GM12864 (cell line): ENCODE measurements around the gene POLR3A.

Source experiments
- DNase-seq: peaks from one replicate; pipeline ENCODE4 v3.0.0-alpha.2; 2011; ENCODE audit warnings: low read depth
- H3K4me3 ChIP-seq: 2 replicates; pipeline ENCODE4 v1.5.1; 2011; ENCODE audit warnings: mild to moderate bottlenecking, low read depth, low read length, control low read depth
- TF ChIP-seq, protein P1 (sequence below): IDR thresholded peaks from 2 replicates; pipeline ENCODE4 v1.5.1; 2011; ENCODE audit warnings: low read depth, mild to moderate bottlenecking, moderate library complexity, low read length, control low read depth, inconsistent platforms; ENCODE audit errors: missing control alignments

POLR3A gene

DNA sequence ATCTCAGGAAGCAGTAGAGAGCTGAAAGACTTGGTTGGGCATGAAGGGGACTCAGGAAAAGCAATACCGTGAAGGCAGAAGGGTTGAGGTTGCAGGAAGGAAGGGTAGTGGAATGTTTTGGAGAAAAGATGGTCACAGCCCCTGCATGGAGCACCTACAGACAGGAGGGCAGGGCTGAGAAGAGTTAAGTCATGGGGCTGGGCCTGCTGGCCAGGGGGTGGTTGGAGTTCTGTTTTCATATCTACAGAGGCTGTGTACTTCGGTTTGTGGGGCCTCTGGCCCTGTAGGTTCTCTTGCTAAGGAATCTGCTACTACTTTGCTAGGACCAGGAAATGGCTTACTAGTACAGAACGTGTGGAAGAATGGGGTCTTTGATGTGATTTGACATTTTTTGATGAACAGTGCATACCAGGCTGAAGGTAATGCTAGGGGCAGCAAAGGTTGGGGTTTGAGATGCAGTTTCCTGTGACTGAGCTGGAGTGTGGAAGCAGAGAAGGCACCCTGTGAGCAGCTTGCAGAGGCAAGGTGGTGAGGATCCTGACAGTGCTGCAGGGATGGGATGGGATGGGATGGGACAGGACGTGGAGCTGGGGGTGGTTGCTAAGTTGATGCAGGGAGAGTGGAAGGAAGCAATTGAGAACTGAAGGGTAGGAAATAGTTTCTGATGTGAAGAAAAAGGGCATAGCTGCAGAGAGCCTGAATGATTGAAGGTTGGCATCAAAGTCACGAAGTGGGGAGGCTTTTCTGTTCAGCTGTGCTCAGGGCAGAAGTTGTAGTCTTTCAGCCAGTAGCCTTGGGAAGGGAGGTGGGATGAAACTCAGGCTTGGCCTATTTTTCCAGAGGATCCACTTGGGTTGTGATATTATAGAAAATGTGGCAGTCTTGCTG lies 12.1 kb upstream of the POLR3A start:
- H3K4me3 ChIP-seq = no peak overlapping the region
- TF ChIP-seq, protein P1, sequence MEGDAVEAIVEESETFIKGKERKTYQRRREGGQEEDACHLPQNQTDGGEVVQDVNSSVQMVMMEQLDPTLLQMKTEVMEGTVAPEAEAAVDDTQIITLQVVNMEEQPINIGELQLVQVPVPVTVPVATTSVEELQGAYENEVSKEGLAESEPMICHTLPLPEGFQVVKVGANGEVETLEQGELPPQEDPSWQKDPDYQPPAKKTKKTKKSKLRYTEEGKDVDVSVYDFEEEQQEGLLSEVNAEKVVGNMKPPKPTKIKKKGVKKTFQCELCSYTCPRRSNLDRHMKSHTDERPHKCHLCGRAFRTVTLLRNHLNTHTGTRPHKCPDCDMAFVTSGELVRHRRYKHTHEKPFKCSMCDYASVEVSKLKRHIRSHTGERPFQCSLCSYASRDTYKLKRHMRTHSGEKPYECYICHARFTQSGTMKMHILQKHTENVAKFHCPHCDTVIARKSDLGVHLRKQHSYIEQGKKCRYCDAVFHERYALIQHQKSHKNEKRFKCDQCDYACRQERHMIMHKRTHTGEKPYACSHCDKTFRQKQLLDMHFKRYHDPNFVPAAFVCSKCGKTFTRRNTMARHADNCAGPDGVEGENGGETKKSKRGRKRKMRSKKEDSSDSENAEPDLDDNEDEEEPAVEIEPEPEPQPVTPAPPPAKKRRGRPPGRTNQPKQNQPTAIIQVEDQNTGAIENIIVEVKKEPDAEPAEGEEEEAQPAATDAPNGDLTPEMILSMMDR = no peak
- no peak for DNase-seq

GRCh38 chr10:78039743-78040142 lies 10.4 kb upstream of the POLR3A start:
- no peak for DNase-seq
- no peak overlapping the region for H3K4me3 ChIP-seq
- TF ChIP-seq, protein P1 = no peak

DNA sequence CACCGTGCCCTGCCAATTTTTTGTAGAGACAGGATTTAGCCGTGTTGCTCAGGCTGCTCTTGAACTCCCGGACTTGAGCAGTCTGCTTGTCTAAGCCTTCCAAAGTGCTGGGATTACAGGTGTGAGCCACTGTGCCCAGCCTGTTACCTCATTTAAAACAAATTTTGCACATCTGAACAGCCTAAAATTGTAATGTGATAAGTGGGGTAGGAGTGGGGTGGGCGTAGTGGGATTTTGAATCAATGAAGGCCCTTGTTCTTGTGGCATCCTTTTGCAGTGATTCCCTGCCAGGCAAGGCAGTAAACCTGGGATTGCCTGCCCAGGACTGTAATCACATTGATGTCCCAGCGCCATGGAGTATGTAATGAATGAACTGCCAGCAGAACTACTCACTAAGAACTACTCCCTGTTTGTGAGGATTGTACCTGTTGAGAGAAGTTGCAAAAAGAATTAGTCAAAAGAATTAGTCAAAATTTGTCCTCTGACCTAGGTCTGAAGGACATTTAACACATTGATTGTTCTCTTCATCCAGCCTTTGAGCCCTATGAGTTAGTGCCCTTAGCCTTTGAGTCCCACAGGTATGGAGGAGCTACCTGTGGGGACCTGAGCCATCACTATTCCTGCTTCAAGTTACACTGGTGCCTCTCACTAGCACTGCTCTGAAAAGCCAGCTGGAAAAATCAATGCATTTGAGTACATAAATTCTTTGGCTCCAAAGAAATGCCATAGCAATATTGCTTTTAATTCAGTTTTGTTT lies 9.7 kb upstream of the POLR3A start:
- no peak for DNase-seq
- TF ChIP-seq, protein P1 = no peak
- no peak overlapping the region for H3K4me3 ChIP-seq

- TF ChIP-seq, protein P1 = no peak
- no peak for DNase-seq
- no peak overlapping the region for H3K4me3 ChIP-seq
Observed at GRCh38 chr10:78038105-78038504, 8.8 kb upstream of the POLR3A start.

- no peak for DNase-seq
- TF ChIP-seq, protein P1 = no peak
Observed at GRCh38 chr10:78035933-78036583, 6.7 kb upstream of the POLR3A start.

DNA sequence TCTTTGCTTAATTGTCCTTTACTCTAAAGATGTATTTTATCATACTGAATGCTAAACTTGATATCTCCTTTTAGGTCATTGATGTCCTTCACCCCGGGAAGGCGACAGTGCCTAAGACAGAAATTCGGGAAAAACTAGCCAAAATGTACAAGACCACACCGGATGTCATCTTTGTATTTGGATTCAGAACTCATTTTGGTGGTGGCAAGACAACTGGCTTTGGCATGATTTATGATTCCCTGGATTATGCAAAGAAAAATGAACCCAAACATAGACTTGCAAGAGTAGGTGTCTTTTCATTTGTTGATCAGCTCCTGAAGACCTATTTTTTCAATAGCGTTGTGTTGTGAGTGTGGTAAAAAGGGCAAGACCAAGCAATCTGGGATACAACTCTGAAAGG lies 6.1 kb upstream of the POLR3A start:
- TF ChIP-seq, protein P1 = no peak
- no peak for DNase-seq
- peak overlapping the region; percentile 96 for H3K4me3 ChIP-seq

More at GRCh38 chr10:78035933-78036583, 6.7 kb upstream of the POLR3A start:
- peak overlapping the region; percentile 96 for H3K4me3 ChIP-seq
